T-cell (primary cell): ENCODE data around the gene KIFC1. TPM values are rescaled to one million over a fixed set of nuclear protein-coding genes. Genes with fewer than 3 reads are reported as not detected.
"Not testable (repeated sequence)": the region's sequence is repeated elsewhere in the genome, so short reads cannot be mapped to it uniquely, and the experiment has no call there.

ENCODE experiments used
- ATAC-seq, 4 experiments: fragments of 200-7000 bp in 3 of 4; fragments of 150-1000 bp in 1 of 4; cut with Tn5 transposase; replicated peaks in 1 of 4; 1 replicate in 3 of 4; 2 replicates in 1 of 4; pipeline ENCODE4 v1.10.0; 2021; ENCODE audit warnings: moderate library complexity in 3 of 4, mild to moderate bottlenecking in 2 of 4, moderate number of reproducible peaks in 1 of 4
- CTCF ChIA-PET, 2 donors: fragments of 300-600 bp; sonication (Branson Sonifier 250); formaldehyde crosslinking; loops; one replicate each; lab custom pipeline; 2022; ENCODE audit warnings: antibody characterized with exemption in 2 of 2; lab: Charles Lee
- POLR2A ChIA-PET, 2 donors: fragments of 300-600 bp; sonication (Branson Sonifier 250); formaldehyde crosslinking; loops; one replicate each; lab custom pipeline; 2022; ENCODE audit warnings: antibody characterized with exemption in 2 of 2; lab: Charles Lee
- DNase-seq, 35 experiments: peaks; one replicate each; pipeline versions ENCODE4 v3.0.0 to v3.0.0-alpha.2; 2013 to 2023
- H3K27ac ChIP-seq: one replicate; pipeline ENCODE4 v1.5.1; 2013; ENCODE audit warnings: low read length
- H3K27me3 ChIP-seq, 2 experiments: replicated peaks in 1 of 2; 1 replicate in 1 of 2; 2 replicates in 1 of 2; pipeline versions ENCODE4 v1.6.1 to v1.7.0; 2013; ENCODE audit warnings: low read length in 1 of 2, mixed read lengths in 1 of 2; ENCODE audit not compliant: control insufficient read depth in 2 of 2, insufficient read depth in 2 of 2; ENCODE audit errors: extremely low read depth in 1 of 2
- H3K36me3 ChIP-seq, 2 donors: 1 replicate in 1 of 2; 2 replicates in 1 of 2; pipeline versions ENCODE4 v1.6.1 to v1.7.0; 2013; ENCODE audit warnings: low read length in 1 of 2; ENCODE audit not compliant: control insufficient read depth in 2 of 2, insufficient read depth in 1 of 2; ENCODE audit errors: extremely low read depth in 1 of 2
- H3K4me1 ChIP-seq, 2 experiments: 1 replicate in 1 of 2; 2 replicates in 1 of 2; pipeline versions ENCODE4 v1.6.1 to v1.7.0; 2013; ENCODE audit warnings: low read length in 2 of 2, mixed read lengths in 1 of 2; ENCODE audit not compliant: insufficient read depth in 2 of 2, control insufficient read depth in 1 of 2; ENCODE audit errors: extremely low read depth in 1 of 2
- H3K4me3 ChIP-seq, 2 donors: 1 replicate in 1 of 2; 2 replicates in 1 of 2; pipeline versions ENCODE4 v1.5.1 to v1.7.0; 2013; ENCODE audit warnings: mild to moderate bottlenecking in 2 of 2, low read length in 1 of 2, moderate library complexity in 1 of 2; ENCODE audit not compliant: control insufficient read depth in 1 of 2; ENCODE audit errors: extremely low read depth in 1 of 2
- H3K9me3 ChIP-seq: 2 replicates; pipeline ENCODE4 v1.7.0; 2013
- H3K27ac Mint-ChIP-seq, 2 donors: one replicate each; pipeline ENCODE4 v1.8.0; 2020 to 2021; ENCODE audit warnings: mild to moderate bottlenecking in 2 of 2, mixed read lengths in 2 of 2
- H3K27me3 Mint-ChIP-seq, 2 donors: one replicate each; pipeline ENCODE4 v1.8.0; 2021 to 2022; ENCODE audit warnings: mixed read lengths in 2 of 2
- H3K36me3 Mint-ChIP-seq: one replicate; pipeline ENCODE4 v1.8.0; 2021; ENCODE audit warnings: mixed read lengths
- H3K4me1 Mint-ChIP-seq, 3 donors: one replicate each; pipeline ENCODE4 v1.8.0; 2020 to 2022; ENCODE audit warnings: mixed read lengths in 3 of 3, mild to moderate bottlenecking in 1 of 3
- H3K4me3 Mint-ChIP-seq, 3 donors: one replicate each; pipeline ENCODE4 v1.8.0; 2020 to 2022; ENCODE audit warnings: mild to moderate bottlenecking in 3 of 3, mixed read lengths in 3 of 3, moderate library complexity in 3 of 3
- H3K9me3 Mint-ChIP-seq, 3 donors: one replicate each; pipeline ENCODE4 v1.8.0; 2020 to 2022; ENCODE audit warnings: mixed read lengths in 3 of 3
- WGBS: methylation state at CpG from one replicate; pipeline ENCODE4 v1.1.5; 2013; ENCODE audit warnings: missing lambda C conversion rate; ENCODE audit not compliant: insufficient coverage; 5-methylcytosine and 5-hydroxymethylcytosine counted together
- total RNA-seq, 35 experiments: library from RNA in 6 of 35; stranded (reverse) in 6 of 35; fragments of 120-200 nt in 1 of 35; gene quantifications; one replicate each; pipeline versions ENCODE4 v1.2.1 to v1.2.4 and lab custom pipeline; 2013 to 2026

Gene KIFC1
- total RNA-seq, 5 donors from 2014 or later (not counting 1 experiment from before 2014, with no cell fraction given) = 1.1 to 2.9 (median 1.8) TPM

DNA sequence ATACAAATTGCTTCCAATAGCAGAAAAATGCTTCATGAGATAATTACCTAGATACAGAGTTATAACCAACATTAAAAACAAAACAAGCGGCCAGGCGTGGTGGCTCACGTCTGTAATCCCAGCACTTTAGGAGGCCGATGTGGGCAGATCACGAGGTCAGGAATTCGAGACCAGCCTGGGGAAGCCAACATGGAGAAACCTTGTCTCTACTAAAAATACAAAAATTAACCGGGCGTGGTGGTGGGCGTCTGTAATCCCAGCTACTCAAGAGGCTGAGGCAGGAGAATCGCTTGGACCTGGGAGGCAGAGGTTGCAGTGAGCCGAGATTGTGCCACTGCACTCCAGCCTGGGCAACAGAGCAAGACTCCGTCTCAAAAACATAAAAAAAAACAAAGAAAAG is 28.1 kb upstream of the KIFC1 start:
- H3K9me3 Mint-ChIP-seq, H3K4me3 ChIP-seq, H3K27ac Mint-ChIP-seq, H3K4me3 Mint-ChIP-seq, H3K27me3 ChIP-seq, H3K27me3 Mint-ChIP-seq, H3K9me3 ChIP-seq, H3K4me1 Mint-ChIP-seq, H3K4me1 ChIP-seq, H3K27ac ChIP-seq, DNase-seq, ATAC-seq, H3K36me3 Mint-ChIP-seq, POLR2A ChIA-PET, H3K36me3 ChIP-seq, CTCF ChIA-PET: not testable (repeated sequence)
- WGBS = no CpG with 5 or more reads among the region's 12 CpGs

DNA sequence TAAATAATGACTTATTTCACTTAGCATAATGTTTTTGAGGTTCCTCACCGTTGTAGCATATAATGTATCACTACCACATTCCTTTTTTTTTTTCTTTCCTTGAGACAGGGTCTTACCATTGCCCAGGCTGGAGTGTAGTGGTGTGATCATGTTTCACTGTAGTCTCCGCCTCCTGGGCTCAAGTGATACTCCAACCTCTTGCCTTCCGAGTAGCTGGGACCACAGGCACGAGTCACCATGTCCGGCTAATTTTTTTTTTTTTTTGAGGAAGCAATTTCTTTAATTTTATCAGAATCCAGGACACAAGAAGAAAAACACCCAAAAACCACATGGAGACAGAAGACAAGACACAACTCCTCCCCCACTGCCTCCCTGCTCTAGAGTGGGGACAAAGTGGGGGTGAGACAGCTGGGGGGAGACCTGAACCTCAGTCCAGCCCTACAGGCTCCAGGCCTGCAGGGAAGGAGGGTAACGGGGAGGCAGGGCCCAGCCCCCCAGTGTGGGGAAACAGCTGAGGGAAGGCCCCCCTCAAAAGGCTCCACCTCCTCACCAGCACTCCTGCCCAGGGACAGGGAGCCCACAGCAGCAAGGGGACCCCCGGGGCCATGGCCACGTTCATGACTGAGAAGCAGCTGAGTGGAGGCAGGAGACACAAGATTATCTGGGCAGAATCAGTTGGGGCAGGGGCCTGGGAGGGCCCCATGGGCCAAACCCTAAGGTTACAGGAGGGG is 27.0 kb upstream of the KIFC1 start:
- CTCF ChIA-PET, H3K4me3 Mint-ChIP-seq, H3K36me3 ChIP-seq, H3K9me3 ChIP-seq, H3K27ac Mint-ChIP-seq, H3K27me3 ChIP-seq, H3K9me3 Mint-ChIP-seq, H3K4me3 ChIP-seq, H3K36me3 Mint-ChIP-seq, DNase-seq, H3K4me1 Mint-ChIP-seq, H3K27me3 Mint-ChIP-seq, H3K4me1 ChIP-seq, ATAC-seq, H3K27ac ChIP-seq: not testable (repeated sequence)
- 100% methylated on average over 1 of the region's 8 CpGs for WGBS
- POLR2A ChIA-PET = interaction anchor here in 1 of 2 donors (0.7 kb wide), 1 partner anchor 129 kb away, joined by 7 read pairs; no protein-coding TSS in a partner anchor

DNA sequence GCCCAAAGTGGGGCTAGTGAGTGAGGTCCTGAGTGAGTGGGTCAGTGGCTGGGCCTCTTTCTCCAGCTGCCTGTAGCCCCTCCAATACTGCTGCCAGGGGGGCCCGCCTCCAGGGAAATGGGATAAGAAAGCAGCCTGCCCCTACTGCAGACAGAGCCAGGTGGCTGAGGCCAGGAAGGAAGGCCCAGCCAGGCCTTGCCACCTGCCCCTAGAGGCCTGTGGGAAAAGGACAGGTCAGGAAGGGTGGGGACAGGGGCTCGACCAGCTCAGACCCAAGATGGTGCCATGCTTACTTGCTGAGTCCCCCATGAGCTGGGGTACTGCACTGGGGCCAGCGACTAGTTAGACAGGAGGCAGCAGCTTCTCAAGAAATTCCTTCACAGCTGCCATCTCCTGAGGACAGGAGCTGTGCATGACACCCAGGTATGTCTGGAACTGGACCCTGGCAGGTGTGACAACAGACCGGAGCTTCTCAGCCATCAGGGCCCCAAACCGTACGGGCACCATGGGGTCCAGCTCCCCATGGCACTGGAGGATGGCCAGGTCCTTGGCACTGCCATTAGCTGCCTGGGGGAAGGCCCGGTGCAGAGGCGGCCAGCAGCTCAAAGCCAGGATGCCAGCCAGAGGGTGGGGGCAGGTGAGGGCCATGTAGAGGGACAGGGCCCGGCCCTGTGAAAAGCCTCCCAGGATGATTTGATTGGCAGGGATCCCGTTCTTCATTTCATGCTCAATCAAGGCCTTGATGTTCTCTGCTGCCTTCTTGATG is 26.2 kb upstream of the KIFC1 start:
- not testable (repeated sequence) for H3K27ac ChIP-seq, H3K4me1 ChIP-seq, H3K9me3 ChIP-seq, H3K4me1 Mint-ChIP-seq, H3K27me3 ChIP-seq, H3K9me3 Mint-ChIP-seq, H3K36me3 ChIP-seq, H3K27ac Mint-ChIP-seq, H3K36me3 Mint-ChIP-seq, ATAC-seq, H3K4me3 Mint-ChIP-seq, DNase-seq, H3K4me3 ChIP-seq, H3K27me3 Mint-ChIP-seq
- ChIA-PET POLR2A (interaction anchor here in 1 of 2 donors (0.7 kb wide), 1 partner anchor 128 kb away, joined by 7 read pairs; no protein-coding TSS in a partner anchor), CTCF (interaction anchor here in 1 of 2 donors (0.6 kb wide), 1 partner anchor 20 kb away, joined by 3 read pairs; no protein-coding TSS in a partner anchor)
- WGBS = 86% methylated on average over 7 of the region's 10 CpGs

DNA sequence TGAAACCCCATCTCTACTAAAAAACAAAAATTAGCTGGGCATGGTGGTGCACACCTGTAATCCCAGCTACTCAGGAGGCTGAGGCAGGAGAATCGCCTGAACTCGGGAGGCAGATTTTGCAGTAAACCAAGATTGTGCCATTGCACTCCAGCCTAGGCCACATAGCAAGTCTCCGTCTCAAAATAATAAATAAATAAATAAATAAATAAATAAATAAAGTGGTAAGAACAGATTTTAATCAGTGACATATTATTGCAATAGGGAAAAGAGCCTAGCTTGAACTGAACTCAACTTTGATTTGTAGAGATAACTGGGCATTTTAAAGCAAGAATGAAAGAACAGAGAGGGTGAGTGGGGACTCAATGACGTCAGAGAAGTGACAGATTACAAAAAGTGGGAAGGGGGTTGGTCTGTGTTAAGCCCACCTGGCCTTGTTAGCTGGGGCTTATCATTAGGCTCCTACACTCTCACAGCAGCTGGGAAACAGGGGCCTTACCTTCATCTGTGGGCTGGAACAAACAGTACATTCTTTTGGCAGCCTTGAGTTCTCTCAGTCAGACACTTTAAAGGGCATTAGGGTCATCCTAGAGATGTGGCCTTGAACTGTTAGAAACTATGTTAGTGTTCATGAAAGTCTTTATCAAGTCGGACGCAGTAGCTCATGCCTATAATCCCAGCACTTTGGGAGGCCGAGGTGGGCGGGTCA is 24.5 kb upstream of the KIFC1 start:
- H3K9me3 Mint-ChIP-seq = no peaks in the 10 kb centered on the region
- peaks cover 0 to 2% of the 10 kb centered on the region in 2 experiments for H3K27me3 ChIP-seq
- no CpG with 5 or more reads among the region's 8 CpGs for WGBS
- H3K36me3 Mint-ChIP-seq = no peaks in the 10 kb centered on the region
- no peaks in the 10 kb centered on the region for H3K4me1 ChIP-seq
- H3K36me3 ChIP-seq = no peaks in the 10 kb centered on the region
- no peak for ATAC-seq
- ChIA-PET POLR2A (no interaction called here), CTCF (interaction anchor here in 1 of 2 donors (0.6 kb wide), 1 partner anchor 344 kb away, joined by 3 read pairs; the partner anchor contains the start of gene UQCC2)
- no peaks in the 10 kb centered on the region for H3K4me1 Mint-ChIP-seq
- DNase-seq = no peak
- H3K4me3 Mint-ChIP-seq = no peak overlapping the region
- H3K27me3 Mint-ChIP-seq = no peaks in the 10 kb centered on the region
- no peak overlapping the region for H3K4me3 ChIP-seq
- H3K9me3 ChIP-seq = no peaks in the 10 kb centered on the region
- H3K27ac ChIP-seq = no peak overlapping the region
- no peak overlapping the region for H3K27ac Mint-ChIP-seq

DNA sequence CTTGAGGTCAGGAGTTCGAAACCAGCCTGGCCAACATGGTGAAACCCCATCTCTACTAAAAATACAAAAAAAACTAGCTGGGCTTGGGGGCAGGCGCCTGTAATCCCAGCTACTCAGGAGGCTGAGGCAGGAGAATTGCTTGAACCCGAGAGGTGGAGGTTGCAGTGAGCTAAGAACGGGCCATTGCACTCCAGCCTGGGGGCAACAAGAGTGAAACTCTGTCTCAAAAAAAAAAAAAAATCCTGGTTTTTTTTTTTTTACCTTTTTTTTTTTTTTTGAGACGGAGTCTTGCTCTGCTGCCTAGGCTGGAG is 24.0 kb upstream of the KIFC1 start:
- H3K27me3 Mint-ChIP-seq, H3K4me3 ChIP-seq, ATAC-seq, H3K27me3 ChIP-seq, H3K36me3 Mint-ChIP-seq, H3K4me3 Mint-ChIP-seq, H3K27ac Mint-ChIP-seq, H3K4me1 Mint-ChIP-seq, H3K9me3 Mint-ChIP-seq, H3K9me3 ChIP-seq, DNase-seq, H3K4me1 ChIP-seq, H3K36me3 ChIP-seq, H3K27ac ChIP-seq, CTCF ChIA-PET: not testable (repeated sequence)
- POLR2A ChIA-PET = interaction anchor here in 1 of 2 donors (0.7 kb wide), 1 partner anchor 285 kb away, joined by 11 read pairs; no protein-coding TSS in a partner anchor
- WGBS = no CpG with 5 or more reads among the region's 5 CpGs

DNA sequence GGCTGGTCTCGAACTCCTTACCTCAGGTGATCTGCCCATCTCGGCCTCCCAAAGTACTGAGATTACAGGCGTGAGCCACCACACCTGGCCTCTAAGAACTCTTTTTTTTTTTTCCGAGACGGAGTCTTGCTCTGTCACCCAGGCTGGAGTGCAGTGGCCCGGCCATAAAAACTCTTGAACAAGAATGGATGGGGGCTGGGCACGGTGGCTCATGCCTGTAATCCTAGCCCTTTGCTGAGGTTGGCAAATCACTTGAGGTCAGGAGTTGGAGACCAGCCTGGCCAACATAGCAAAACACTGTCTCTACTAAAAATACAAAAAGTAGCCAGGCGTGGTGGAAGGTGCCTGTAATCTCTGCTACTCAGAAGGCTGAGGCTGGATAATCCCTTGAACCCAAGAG is 19.7 kb upstream of the KIFC1 start:
- H3K27ac Mint-ChIP-seq, CTCF ChIA-PET, H3K27ac ChIP-seq, H3K36me3 ChIP-seq, ATAC-seq, DNase-seq, H3K4me3 ChIP-seq, H3K27me3 ChIP-seq, H3K4me3 Mint-ChIP-seq, H3K27me3 Mint-ChIP-seq, H3K36me3 Mint-ChIP-seq, H3K9me3 Mint-ChIP-seq, H3K9me3 ChIP-seq, POLR2A ChIA-PET: not testable (repeated sequence)
- H3K4me1 Mint-ChIP-seq = peaks cover 8 to 17% (median 14%) of the 10 kb centered on the region in 3 donors
- peaks cover 0 to 26% of the 10 kb centered on the region in 2 experiments for H3K4me1 ChIP-seq
- WGBS = 93% methylated on average over 3 of the region's 8 CpGs
